Thyroid gland (tissue), 4 donors: ENCODE data around the gene ASIC1. TPM values are rescaled to one million over a fixed set of nuclear protein-coding genes. Genes with fewer than 3 reads are reported as not detected.

ENCODE experiments used
- DNase-seq, 2 donors: peaks; one replicate each; pipeline ENCODE4 v3.0.0-alpha.2; 2019
- H3K27ac ChIP-seq, 3 donors: fragments of 200-600 bp; sonication (generic); 1 replicate in 2 of 3; 2 replicates in 1 of 3; pipeline ENCODE4 v1.5.1; 2016 to 2019; ENCODE audit warnings: mild to moderate bottlenecking in 1 of 3, moderate library complexity in 1 of 3
- H3K27me3 ChIP-seq: fragments of 200-600 bp; sonication (generic); one replicate; pipeline ENCODE4 v1.5.1; 2019
- H3K36me3 ChIP-seq, 2 donors: fragments of 200-600 bp; sonication (generic); one replicate each; pipeline ENCODE4 v1.5.1; 2016 to 2019
- H3K4me1 ChIP-seq, 2 donors: fragments of 200-600 bp; sonication (generic); one replicate each; pipeline ENCODE4 v1.5.1; 2017 to 2019
- H3K4me3 ChIP-seq, 3 donors: fragments of 200-600 bp; sonication (generic); replicated peaks in 1 of 3; 1 replicate in 2 of 3; 2 replicates in 1 of 3; pipeline ENCODE4 v1.5.1; 2016; ENCODE audit warnings: mild to moderate bottlenecking in 1 of 3
- H3K9me3 ChIP-seq: fragments of 200-600 bp; sonication (generic); one replicate; pipeline ENCODE4 v1.5.1; 2017
- CTCF ChIP-seq, 6 experiments: fragments of 200-600 bp in 3 of 6; fragments of 450-650 bp in 3 of 6; sonication (generic) in 3 of 6; IDR thresholded peaks; one replicate each; pipeline ENCODE4 v1.5.1; 2016 to 2019; ENCODE audit warnings: antibody characterized with exemption in 6 of 6, mild to moderate bottlenecking in 2 of 6, inconsistent platforms in 1 of 6, moderate library complexity in 1 of 6
- POLR2A ChIP-seq, 2 donors: fragments of 450-650 bp; IDR thresholded peaks; one replicate each; pipeline ENCODE4 v1.6.1; 2017; ENCODE audit warnings: antibody characterized with exemption in 2 of 2, mild to moderate bottlenecking in 2 of 2, moderate library complexity in 1 of 2
- WGBS, 2 donors: methylation state at CpG; one replicate each; pipeline ENCODE4 v1.1.5; 2017; 5-methylcytosine and 5-hydroxymethylcytosine counted together
- intact Hi-C: fragments of 100-400 bp; cut with DNase I; formaldehyde crosslinking; loops from one replicate; pipeline ENCODE4 v1.15.1; 2023
- total RNA-seq, 4 donors: library from RNA; depleted of rRNA; stranded (reverse); fragments of >200 nt; gene quantifications; one replicate each; pipeline ENCODE4 v1.2.3, GENCODE V29; 2016

The ASIC1 gene
- total RNA-seq, 4 donors from 2014 or later = 0.13 to 1.9 (median 0.43) TPM

GRCh38 chr12:50032515-50032853 is 24.9 kb upstream of the ASIC1 start:
- Histone ChIP-seq H3K27ac (no peak overlapping the region), H3K9me3 (no peaks in the 10 kb centered on the region), H3K4me3 (peak overlapping the region in 1 of 3 donors; percentile 12), H3K4me1 (peaks cover 0 to 6% of the 10 kb centered on the region in 2 donors), H3K36me3 (no peaks in the 10 kb centered on the region), H3K27me3 (peaks cover 5% of the 10 kb centered on the region)
- 29 to 52% methylated on average over 6 to 12 of the region's 21 CpGs for WGBS, 2 donors
- DNase-seq = no peak
- intact Hi-C loops = no loop called here
- no peak for TF ChIP-seq CTCF (IDR thresholded peaks at IDR 0.05)
- no peak for TF ChIP-seq POLR2A (IDR thresholded peaks at IDR 0.05)

DNA sequence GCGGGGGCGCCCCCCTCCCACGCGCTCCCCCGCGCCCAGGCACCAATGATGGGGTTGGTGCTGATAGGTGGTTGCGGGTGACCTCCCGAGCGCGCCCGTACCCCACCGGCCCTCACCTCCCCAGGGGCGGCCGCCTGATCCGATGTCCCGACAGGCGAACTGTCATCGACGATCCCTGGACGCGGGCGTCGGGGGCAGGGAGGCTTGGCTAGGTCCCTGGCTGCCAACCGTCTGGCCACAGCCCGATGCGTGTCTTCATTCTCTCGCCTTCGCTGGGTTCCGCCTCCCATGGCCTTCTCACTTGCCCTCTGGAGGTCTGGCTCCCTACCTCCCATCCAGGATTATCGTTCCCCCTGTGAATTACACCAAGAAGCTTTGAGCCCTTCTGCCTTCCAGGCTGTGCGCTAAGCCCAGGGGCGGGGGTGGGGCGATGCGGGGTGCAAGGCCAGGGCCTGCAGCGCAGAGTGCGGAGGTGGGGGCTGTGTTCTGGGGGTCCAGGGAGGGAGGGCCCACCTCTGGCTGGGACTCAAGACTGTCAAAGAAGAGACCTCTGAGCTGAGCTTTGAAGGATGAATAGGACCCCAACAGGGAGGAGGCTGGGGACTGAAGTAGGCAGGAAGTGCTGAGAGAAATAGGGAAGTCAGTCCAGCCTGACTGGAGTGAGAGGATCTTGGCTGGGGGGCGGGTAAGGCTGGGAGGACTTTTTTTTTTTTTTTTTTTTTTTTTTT is 24.4 kb upstream of the ASIC1 start:
- Histone ChIP-seq H3K36me3 (no peaks in the 10 kb centered on the region), H3K9me3 (no peaks in the 10 kb centered on the region), H3K27me3 (peaks cover 5% of the 10 kb centered on the region), H3K4me1 (peaks cover 0 to 6% of the 10 kb centered on the region in 2 donors), H3K27ac (no peak overlapping the region), H3K4me3 (peak overlapping the region in 1 of 3 donors; percentile 12)
- no peak for DNase-seq
- 28 to 31% methylated on average over 12 to 15 of the region's 37 CpGs for WGBS, 2 donors
- no peak for TF ChIP-seq CTCF (IDR thresholded peaks at IDR 0.05)
- no peak for TF ChIP-seq POLR2A (IDR thresholded peaks at IDR 0.05)
- intact Hi-C loops = no loop called here

DNA sequence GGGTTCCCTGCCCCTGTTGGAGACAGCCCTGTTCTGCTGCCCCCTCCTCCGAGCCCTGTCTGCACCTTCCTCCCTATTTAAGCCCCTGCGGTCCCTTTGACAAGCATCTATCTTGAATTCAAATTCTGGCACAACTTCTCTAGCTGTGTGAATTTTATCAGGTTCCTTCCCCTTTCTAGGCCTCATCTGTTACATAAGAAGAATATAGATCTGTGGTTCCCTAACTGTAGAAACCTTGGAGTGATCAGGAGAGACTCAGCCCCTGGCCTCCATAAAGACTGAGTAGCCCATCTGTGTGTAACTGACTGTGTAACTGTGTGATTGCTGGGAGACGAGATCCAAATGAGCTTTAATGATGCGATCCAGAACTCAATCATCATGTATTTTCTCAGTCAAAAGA is 19.1 kb upstream of the ASIC1 start:
- no peak overlapping the region for H3K4me3 ChIP-seq
- no peaks in the 10 kb centered on the region for H3K9me3 ChIP-seq
- TF ChIP-seq CTCF (IDR thresholded peaks at IDR 0.05) (no peak), POLR2A (IDR thresholded peaks at IDR 0.05) (no peak)
- intact Hi-C loops = no loop called here
- no peak overlapping the region for H3K27ac ChIP-seq
- no peaks in the 10 kb centered on the region for H3K36me3 ChIP-seq
- 88 to 94% methylated on average over 4 of the region's 4 CpGs for WGBS, 2 donors
- no peaks in the 10 kb centered on the region for H3K27me3 ChIP-seq
- H3K4me1 ChIP-seq = no peaks in the 10 kb centered on the region
- no peak for DNase-seq

DNA sequence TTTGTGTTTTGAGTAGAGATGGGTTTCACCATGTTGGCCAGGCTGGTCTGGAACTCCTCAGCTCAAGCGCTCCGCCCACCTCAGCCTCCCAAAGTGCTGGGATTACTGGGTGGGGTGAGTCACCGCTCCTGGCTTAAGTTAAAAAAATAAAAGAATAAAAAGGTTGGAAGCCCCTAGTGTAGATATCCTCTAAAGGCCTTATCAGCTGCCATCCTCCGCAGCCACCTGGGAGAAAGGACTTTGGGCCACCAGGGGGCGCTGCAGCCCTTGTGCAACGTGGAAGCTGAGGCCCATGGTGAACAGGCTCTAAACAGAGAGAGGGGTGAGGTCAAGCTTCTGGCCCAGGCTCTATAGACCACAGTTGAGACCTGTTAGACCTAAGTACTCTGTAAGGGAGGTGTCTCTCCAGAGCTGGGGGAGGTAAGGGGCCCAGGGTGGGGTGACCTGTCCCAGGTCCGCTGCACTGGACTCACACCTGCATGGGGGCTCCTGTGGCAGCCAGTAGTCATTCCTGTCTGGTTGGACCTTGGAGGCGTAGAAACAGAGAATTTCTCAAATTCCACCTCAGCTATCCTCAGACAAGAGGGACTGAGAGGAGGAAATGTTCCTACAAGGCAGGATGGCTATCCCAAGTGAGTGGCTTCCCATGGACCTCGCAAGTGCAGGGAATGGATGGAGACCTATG is 18.1 kb upstream of the ASIC1 start:
- peak; percentile 78 to 82 for DNase-seq
- no peaks in the 10 kb centered on the region for H3K4me1 ChIP-seq
- H3K9me3 ChIP-seq = no peaks in the 10 kb centered on the region
- intact Hi-C loops = no loop called here
- no peak overlapping the region for H3K4me3 ChIP-seq
- WGBS, 2 donors = 47 to 48% methylated on average over 9 of the region's 9 CpGs
- no peaks in the 10 kb centered on the region for H3K36me3 ChIP-seq
- no peak overlapping the region for H3K27ac ChIP-seq
- no peak for TF ChIP-seq POLR2A (IDR thresholded peaks at IDR 0.05)
- peak; percentile 57 to 91 (median 68) for TF ChIP-seq CTCF (IDR thresholded peaks at IDR 0.05)
- H3K27me3 ChIP-seq = no peaks in the 10 kb centered on the region

DNA sequence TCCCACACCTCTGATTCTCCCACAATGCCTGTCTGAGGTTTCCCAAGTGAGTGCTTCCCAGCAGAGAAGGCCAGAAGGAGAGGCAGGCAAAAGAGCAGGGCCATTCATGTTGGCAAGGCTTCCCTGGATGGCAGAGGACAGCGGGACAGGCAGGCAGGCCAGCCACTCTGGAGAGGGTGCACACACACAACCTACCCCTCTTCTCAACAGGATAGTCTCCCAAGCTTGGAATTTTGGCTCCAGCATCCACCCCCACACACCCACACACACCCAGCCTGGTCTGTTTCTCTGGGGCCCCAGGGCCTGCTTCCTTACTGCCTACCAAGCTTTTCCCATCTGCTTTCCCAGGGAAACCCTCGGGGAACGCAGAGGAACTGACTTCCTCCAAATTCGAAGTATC is 16.7 kb upstream of the ASIC1 start:
- TF ChIP-seq CTCF (IDR thresholded peaks at IDR 0.05) (no peak), POLR2A (IDR thresholded peaks at IDR 0.05) (no peak)
- no peak overlapping the region for H3K4me3 ChIP-seq
- no peak overlapping the region for H3K27ac ChIP-seq
- no peaks in the 10 kb centered on the region for H3K9me3 ChIP-seq
- no peaks in the 10 kb centered on the region for H3K36me3 ChIP-seq
- WGBS, 2 donors = 69 to 84% methylated on average over 4 of the region's 4 CpGs
- no peaks in the 10 kb centered on the region for H3K4me1 ChIP-seq
- H3K27me3 ChIP-seq = no peaks in the 10 kb centered on the region
- intact Hi-C loops = no loop called here
- no peak for DNase-seq
